Immature natural killer cell (primary cell): ENCODE data around the gene RFC3. TPM values are rescaled to one million over a fixed set of nuclear protein-coding genes. Genes with fewer than 3 reads are reported as not detected.

Experiments
- DNase-seq, 3 donors: peaks; one replicate each; pipeline ENCODE4 v3.0.0; 2022; ENCODE audit warnings: mixed read lengths in 1 of 3
- H3K27ac Mint-ChIP-seq, 6 donors: one replicate each; pipeline ENCODE4 v1.8.0; 2020; ENCODE audit warnings: mixed read lengths in 6 of 6, mild to moderate bottlenecking in 5 of 6, inconsistent platforms in 4 of 6, moderate library complexity in 3 of 6
- H3K27me3 Mint-ChIP-seq, 3 donors: one replicate each; pipeline ENCODE4 v1.8.0; 2020 to 2021; ENCODE audit warnings: low read depth in 3 of 3, mild to moderate bottlenecking in 3 of 3, mixed read lengths in 3 of 3, moderate library complexity in 3 of 3, inconsistent platforms in 1 of 3
- H3K36me3 Mint-ChIP-seq, 3 donors: one replicate each; pipeline ENCODE4 v1.8.0; 2020; ENCODE audit warnings: mixed read lengths in 3 of 3, inconsistent platforms in 2 of 3, mild to moderate bottlenecking in 2 of 3
- H3K4me1 Mint-ChIP-seq, 2 donors: one replicate each; pipeline ENCODE4 v1.8.0; 2020; ENCODE audit warnings: inconsistent platforms in 2 of 2, mild to moderate bottlenecking in 2 of 2, mixed read lengths in 2 of 2, moderate library complexity in 1 of 2
- H3K4me3 Mint-ChIP-seq, 5 donors: one replicate each; pipeline ENCODE4 v1.8.0; 2020; ENCODE audit warnings: mild to moderate bottlenecking in 5 of 5, mixed read lengths in 5 of 5, inconsistent platforms in 3 of 5, moderate library complexity in 3 of 5
- H3K9me3 Mint-ChIP-seq, 6 donors: one replicate each; pipeline ENCODE4 v1.8.0; 2020; ENCODE audit warnings: mild to moderate bottlenecking in 6 of 6, mixed read lengths in 6 of 6, inconsistent platforms in 4 of 6, moderate library complexity in 3 of 6
- polyA plus RNA-seq, 3 donors: library from polyadenylated mRNA; unstranded; fragments of 300-500 nt; fragmentation: Illumina TruSeq; gene quantifications; one replicate each; pipeline ENCODE4 v1.2.3, GENCODE V29; 2021

Gene RFC3
- polyA plus RNA-seq, 3 donors from 2014 or later: 3.0 to 7.7 (median 6.3) TPM

GRCh38 chr13:33879118-33879517 is 61.2 kb downstream of the RFC3 start:
- Mint-ChIP-seq H3K27me3 (peaks cover 0 to 4% (median 1%) of the 10 kb centered on the region in 3 donors), H3K9me3 (peaks cover 0 to 2% (median 0%) of the 10 kb centered on the region in 6 donors), H3K4me1 (no peaks in the 10 kb centered on the region), H3K27ac (no peak overlapping the region), H3K4me3 (no peak overlapping the region), H3K36me3 (peaks cover 0 to 3% (median 0%) of the 10 kb centered on the region in 3 donors)
- DNase-seq: no peak

- H3K36me3 Mint-ChIP-seq: peaks cover 0 to 4% (median 3%) of the 10 kb centered on the region in 3 donors
Observed at GRCh38 chr13:33882804-33883203, 64.9 kb downstream of the RFC3 start.

GRCh38 chr13:33884531-33885220 is 66.7 kb downstream of the RFC3 start:
- peaks cover 0 to 2% (median 1%) of the 10 kb centered on the region in 3 donors for H3K27me3 Mint-ChIP-seq
- H3K4me3 Mint-ChIP-seq: no peak overlapping the region
- H3K4me1 Mint-ChIP-seq: no peaks in the 10 kb centered on the region
- H3K27ac Mint-ChIP-seq: no peak overlapping the region
- peaks cover 0 to 4% (median 0%) of the 10 kb centered on the region in 3 donors for H3K36me3 Mint-ChIP-seq
- DNase-seq: no peak
- H3K9me3 Mint-ChIP-seq: peaks cover 0 to 2% (median 0%) of the 10 kb centered on the region in 6 donors

More at GRCh38 chr13:33882804-33883203, 64.9 kb downstream of the RFC3 start:
- no peak for DNase-seq
- no peak overlapping the region for H3K4me3 Mint-ChIP-seq
- H3K27ac Mint-ChIP-seq: no peak overlapping the region
- peaks cover 0 to 2% (median 0%) of the 10 kb centered on the region in 6 donors for H3K9me3 Mint-ChIP-seq
- no peaks in the 10 kb centered on the region for H3K4me1 Mint-ChIP-seq
- peaks cover 0 to 4% (median 1%) of the 10 kb centered on the region in 3 donors for H3K27me3 Mint-ChIP-seq
